HepG2 (cell line): ENCODE measurements around the gene HOXD4. TPM values are rescaled to one million over a fixed set of nuclear protein-coding genes. Genes with fewer than 3 reads are reported as not detected.
A peak's percentile ranks its signal among the peaks of the same experiment; 100 is the strongest.

Experiments
- ATAC-seq: fragments of 200-7000 bp; cut with Tn5 transposase; 3 replicates; pipeline ENCODE4 v1.9.1; 2020; ENCODE audit warnings: mild to moderate bottlenecking, moderate library complexity
- BruUV-seq: library from RNA; stranded (reverse); fragments of 400-500 nt; replicated peaks from 2 replicates; lab custom pipeline; 2021; lab: Mats Ljungman, UMichigan
- CTCF ChIA-PET: fragments of 300-600 bp; formaldehyde crosslinking; extraction: SDS; loops from one replicate; lab custom pipeline; 2021; ENCODE audit warnings: low total read pairs, inconsistent platforms, low intra/inter-chr PET ratio; lab: Yijun Ruan, JAX
- POLR2A ChIA-PET: fragments of 350-600 bp; sonication (Branson Sonifier 250); formaldehyde crosslinking; loops from one replicate; lab custom pipeline; 2020; ENCODE audit warnings: antibody characterized with exemption, inconsistent platforms; lab: Yijun Ruan, JAX
- DNase-seq: peaks from one replicate; pipeline ENCODE4 v3.0.0-alpha.2; 2015; ENCODE audit warnings: low spot score
- FAIRE-seq: peaks from 3 replicates; lab custom pipeline; 2011; peaks lifted over from hg19 to GRCh38; lab: Jason Lieb, UNC
- H2AFZ ChIP-seq: one replicate; pipeline ENCODE4 v1.6.1; 2011; ENCODE audit warnings: low read length, inconsistent platforms
- H3K27ac ChIP-seq: fragments of 300-600 bp; 3 replicates; pipeline ENCODE4 v1.8.0; 2011; ENCODE audit warnings: mixed run types, mild to moderate bottlenecking, mixed read lengths, low read length, inconsistent platforms; ENCODE audit not compliant: insufficient read depth; ENCODE audit errors: extremely low read length
- H3K27me3 ChIP-seq, 2 experiments: fragments of 200-600 bp in 1 of 2; 2 replicates in 1 of 2; 3 replicates in 1 of 2; pipeline versions ENCODE4 v1.6.0 to v1.8.0; 2011; ENCODE audit warnings: low read length in 2 of 2, mild to moderate bottlenecking in 2 of 2, moderate library complexity in 2 of 2, inconsistent platforms in 1 of 2; ENCODE audit not compliant: insufficient read depth in 2 of 2, control insufficient read depth in 1 of 2
- H3K36me3 ChIP-seq, 2 experiments: fragments of 200-600 bp in 1 of 2; replicated peaks in 1 of 2; 2 replicates in 1 of 2; 3 replicates in 1 of 2; pipeline versions ENCODE4 v1.5.1 to v1.8.0; 2011; ENCODE audit warnings: low read length in 2 of 2, inconsistent platforms in 1 of 2; ENCODE audit not compliant: insufficient read depth in 2 of 2, control insufficient read depth in 1 of 2
- H3K4me1 ChIP-seq: 2 replicates; pipeline ENCODE4 v1.5.1; 2012; ENCODE audit warnings: low read length, inconsistent platforms; ENCODE audit not compliant: insufficient read depth
- H3K4me2 ChIP-seq: 2 replicates; pipeline ENCODE4 v1.6.0; 2011; ENCODE audit warnings: low read depth, low read length, inconsistent platforms
- H3K4me3 ChIP-seq, 3 experiments: fragments of 200-600 bp in 1 of 3; sonication (generic), shearing (Covaris generic) in 1 of 3; replicated peaks in 1 of 3; 2 replicates each; pipeline ENCODE4 v1.5.1; 2011 to 2016; ENCODE audit warnings: low read length in 3 of 3, inconsistent platforms in 2 of 3, low read depth in 2 of 3, mild to moderate bottlenecking in 2 of 3, control low read depth in 1 of 3, mixed read lengths in 1 of 3; ENCODE audit not compliant: insufficient read depth in 1 of 3
- H3K79me2 ChIP-seq: one replicate; pipeline ENCODE4 v1.6.1; 2011; ENCODE audit warnings: low read length, inconsistent platforms; ENCODE audit not compliant: insufficient read depth
- H3K9ac ChIP-seq: 2 replicates; pipeline ENCODE4 v1.6.0; 2011; ENCODE audit warnings: mild to moderate bottlenecking, low read depth, low read length, inconsistent platforms; ENCODE audit not compliant: insufficient read depth
- H3K9me3 ChIP-seq: 2 replicates; pipeline ENCODE4 v1.5.1; 2012; ENCODE audit warnings: mild to moderate bottlenecking, low read length
- H4K20me1 ChIP-seq: 2 replicates; pipeline ENCODE4 v1.6.0; 2011; ENCODE audit warnings: inconsistent platforms, mild to moderate bottlenecking, low read length, moderate library complexity; ENCODE audit not compliant: insufficient read depth
- HIVEP1 ChIP-seq: sonication (generic); formaldehyde crosslinking; IDR thresholded peaks from 2 replicates; pipeline ENCODE4 v1.4.0; 2020; ENCODE audit warnings: mild to moderate bottlenecking, missing genetic modification reagents
- HNRNPUL1 ChIP-seq: fragments of 200-400 bp; formaldehyde crosslinking; IDR thresholded peaks from 2 replicates; pipeline ENCODE4 v1.6.1; 2017; ENCODE audit warnings: low read depth, mild to moderate bottlenecking, low read length, moderate library complexity
- KLF11 ChIP-seq: IDR thresholded peaks from 2 replicates; pipeline ENCODE4 v1.6.1; 2016; ENCODE audit warnings: missing compliant biosample characterization
- MEIS2 ChIP-seq: sonication (generic); formaldehyde crosslinking; IDR thresholded peaks from 2 replicates; pipeline ENCODE4 v1.9.0; 2021; ENCODE audit warnings: mild to moderate bottlenecking, missing genetic modification reagents
- TBX2 ChIP-seq: sonication (generic); formaldehyde crosslinking; IDR thresholded peaks from 2 replicates; pipeline ENCODE4 v1.5.0; 2020; ENCODE audit warnings: missing genetic modification reagents, mild to moderate bottlenecking, borderline replicate concordance
- TCF7 ChIP-seq: sonication (generic); IDR thresholded peaks from 2 replicates; pipeline ENCODE4 v1.6.1; 2016; ENCODE audit warnings: antibody characterized with exemption, low read depth
- ZSCAN31 ChIP-seq: sonication (generic); formaldehyde crosslinking; IDR thresholded peaks from 2 replicates; pipeline ENCODE4 v1.5.0; 2020; ENCODE audit warnings: low read depth, mild to moderate bottlenecking, missing genetic modification reagents
- WGBS: methylation state at CpG from one replicate; pipeline ENCODE4 v1.1.6; 2017; ENCODE audit warnings: low lambda C conversion rate; 5-methylcytosine and 5-hydroxymethylcytosine counted together
- in situ Hi-C: cut with HindIII; loops from 2 replicates; pipeline ENCODE4 v1.10.0; 2017; ENCODE audit warnings: low pct_unique_long_range_greater_than_20kb; ENCODE audit not compliant: extremely low pct_ligation_motif_present
- intact Hi-C: fragments of 100-400 bp; cut with micrococcal nuclease; formaldehyde crosslinking; loops from one replicate; pipeline ENCODE4 v1.10.0; 2022; ENCODE audit not compliant: unreplicated experiment
- polyA plus RNA-seq, 8 experiments: library from polyadenylated mRNA; depleted of rRNA in 3 of 8; stranded (reverse) in 7 of 8; unstranded in 1 of 8; fragments of >200 nt; fragmentation: Illumina TruSeq in 4 of 8; extraction: Trizol in 4 of 8; gene quantifications; 2 replicates each; pipeline versions ENCODE4 v1.2.1 to v1.2.3, GENCODE V29; 2011 to 2016; ENCODE audit warnings: low read depth in 4 of 8, missing spikeins in 1 of 8, mixed read lengths in 1 of 8; ENCODE audit not compliant: insufficient read depth in 1 of 8
- total RNA-seq, 5 experiments: library from RNA; depleted of rRNA; stranded (reverse); fragments of >200 nt; fragmentation: Illumina TruSeq; extraction: Trizol; gene quantifications; 2 replicates each; pipeline ENCODE4 v1.2.3, GENCODE V29; 2016; ENCODE audit warnings: low read depth in 1 of 5
- TF ChIP-seq, protein P1 (sequence below): IDR thresholded peaks from 2 replicates; pipeline ENCODE4 v1.4.0; 2020; ENCODE audit warnings: mild to moderate bottlenecking, missing genetic modification reagents
- TF ChIP-seq, protein P2 (sequence below): sonication (generic); formaldehyde crosslinking; IDR thresholded peaks from 2 replicates; pipeline ENCODE4 v1.4.0; 2020; ENCODE audit warnings: missing genetic modification reagents
- TF ChIP-seq, protein P3 (sequence below): sonication (generic); formaldehyde crosslinking; conservative IDR thresholded peaks from 2 replicates; pipeline ENCODE4 v1.4.0; 2020; ENCODE audit warnings: missing genetic modification reagents

Gene HOXD4
- total and polyA plus RNA-seq, 2 of the 13 experiments (the other 11 are each of a cell fraction or from before 2014, with no cell fraction given): not detected

DNA sequence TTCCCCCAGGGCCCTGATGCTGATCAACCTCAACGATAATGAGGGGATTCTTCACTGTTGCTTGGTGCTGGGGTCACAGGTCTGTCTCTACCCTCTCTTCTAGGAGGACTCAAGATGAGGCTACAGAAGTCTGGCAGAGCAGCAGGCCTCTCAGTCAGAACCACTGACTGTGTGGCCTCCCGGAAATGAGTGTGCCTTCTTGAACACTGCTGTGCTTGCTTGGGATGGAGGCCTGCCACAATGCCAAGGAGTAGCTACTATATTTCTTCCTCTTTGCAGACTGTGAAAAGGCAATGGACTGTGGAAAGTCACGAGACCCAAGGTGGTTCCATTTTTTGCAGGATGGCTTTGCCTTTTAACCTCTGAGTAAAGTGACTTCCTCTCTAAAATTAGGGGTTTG lies 31.3 kb downstream of the HOXD4 start (continued):
- TF ChIP-seq, protein P1, sequence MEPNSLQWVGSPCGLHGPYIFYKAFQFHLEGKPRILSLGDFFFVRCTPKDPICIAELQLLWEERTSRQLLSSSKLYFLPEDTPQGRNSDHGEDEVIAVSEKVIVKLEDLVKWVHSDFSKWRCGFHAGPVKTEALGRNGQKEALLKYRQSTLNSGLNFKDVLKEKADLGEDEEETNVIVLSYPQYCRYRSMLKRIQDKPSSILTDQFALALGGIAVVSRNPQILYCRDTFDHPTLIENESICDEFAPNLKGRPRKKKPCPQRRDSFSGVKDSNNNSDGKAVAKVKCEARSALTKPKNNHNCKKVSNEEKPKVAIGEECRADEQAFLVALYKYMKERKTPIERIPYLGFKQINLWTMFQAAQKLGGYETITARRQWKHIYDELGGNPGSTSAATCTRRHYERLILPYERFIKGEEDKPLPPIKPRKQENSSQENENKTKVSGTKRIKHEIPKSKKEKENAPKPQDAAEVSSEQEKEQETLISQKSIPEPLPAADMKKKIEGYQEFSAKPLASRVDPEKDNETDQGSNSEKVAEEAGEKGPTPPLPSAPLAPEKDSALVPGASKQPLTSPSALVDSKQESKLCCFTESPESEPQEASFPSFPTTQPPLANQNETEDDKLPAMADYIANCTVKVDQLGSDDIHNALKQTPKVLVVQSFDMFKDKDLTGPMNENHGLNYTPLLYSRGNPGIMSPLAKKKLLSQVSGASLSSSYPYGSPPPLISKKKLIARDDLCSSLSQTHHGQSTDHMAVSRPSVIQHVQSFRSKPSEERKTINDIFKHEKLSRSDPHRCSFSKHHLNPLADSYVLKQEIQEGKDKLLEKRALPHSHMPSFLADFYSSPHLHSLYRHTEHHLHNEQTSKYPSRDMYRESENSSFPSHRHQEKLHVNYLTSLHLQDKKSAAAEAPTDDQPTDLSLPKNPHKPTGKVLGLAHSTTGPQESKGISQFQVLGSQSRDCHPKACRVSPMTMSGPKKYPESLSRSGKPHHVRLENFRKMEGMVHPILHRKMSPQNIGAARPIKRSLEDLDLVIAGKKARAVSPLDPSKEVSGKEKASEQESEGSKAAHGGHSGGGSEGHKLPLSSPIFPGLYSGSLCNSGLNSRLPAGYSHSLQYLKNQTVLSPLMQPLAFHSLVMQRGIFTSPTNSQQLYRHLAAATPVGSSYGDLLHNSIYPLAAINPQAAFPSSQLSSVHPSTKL: no peak
- TF ChIP-seq, protein P2, sequence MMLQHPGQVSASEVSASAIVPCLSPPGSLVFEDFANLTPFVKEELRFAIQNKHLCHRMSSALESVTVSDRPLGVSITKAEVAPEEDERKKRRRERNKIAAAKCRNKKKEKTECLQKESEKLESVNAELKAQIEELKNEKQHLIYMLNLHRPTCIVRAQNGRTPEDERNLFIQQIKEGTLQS (CRISPR knock-in tag): no peak

DNA sequence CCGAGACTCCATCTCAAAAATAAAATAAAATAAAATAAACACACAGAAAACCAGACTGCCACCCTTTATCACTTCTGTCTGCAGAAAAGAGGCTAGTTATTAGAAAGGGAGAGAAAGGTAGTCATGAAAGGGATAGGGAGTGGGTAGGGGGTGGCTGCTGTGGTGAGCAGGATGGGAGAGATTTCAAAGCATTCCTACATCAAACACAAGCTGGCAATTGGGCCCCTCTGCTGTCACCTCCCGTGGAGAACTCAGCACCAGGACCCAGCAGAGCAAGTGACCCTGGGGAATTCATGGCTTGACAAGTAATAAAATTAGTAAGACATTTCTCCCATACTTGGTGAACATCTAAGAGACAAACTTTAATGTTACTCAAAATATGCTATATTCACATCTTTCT lies 33.4 kb downstream of the HOXD4 start:
- CTCF ChIA-PET: no interaction called here
- Histone ChIP-seq H3K4me3 (no peak overlapping the region), H3K79me2 (peaks cover 35% of the 10 kb centered on the region), H3K9me3 (no peaks in the 10 kb centered on the region), H3K36me3 (peaks cover 0 to 9% of the 10 kb centered on the region in 2 experiments; a peak in 1 of 5 replicates), H4K20me1 (peaks cover 4% of the 10 kb centered on the region; the same call in 1 of the 2 replicates), H3K4me2 (0 out of 2 replicates have a peak overlapping the region, but pooled peaks have one; percentile 26), H3K27ac (no peak overlapping the region), H3K9ac (no peak overlapping the region), H3K27me3 (no peaks in the 10 kb centered on the region; a peak in 1 of 5 replicates), H2AFZ (no peak overlapping the region), H3K4me1 (peaks cover 67% of the 10 kb centered on the region)
- 83% methylated on average over 2 of the region's 2 CpGs for WGBS
- intact Hi-C loops: loop anchor here (5.0 kb wide), 1 partner anchor 83 kb away; the partner anchor contains the start of gene MTX2
- ATAC-seq (no peak), FAIRE-seq (no peak), DNase-seq (no peak)
- TF ChIP-seq HIVEP1: no peak
- no peak for TF ChIP-seq MEIS2 (CRISPR knock-in tag)
- TF ChIP-seq ZSCAN31 (CRISPR knock-in tag): no peak
- no peak for TF ChIP-seq HNRNPUL1
- TF ChIP-seq TCF7: peak; percentile 49; the same call in 1 of the 2 replicates
- TF ChIP-seq, protein P3, sequence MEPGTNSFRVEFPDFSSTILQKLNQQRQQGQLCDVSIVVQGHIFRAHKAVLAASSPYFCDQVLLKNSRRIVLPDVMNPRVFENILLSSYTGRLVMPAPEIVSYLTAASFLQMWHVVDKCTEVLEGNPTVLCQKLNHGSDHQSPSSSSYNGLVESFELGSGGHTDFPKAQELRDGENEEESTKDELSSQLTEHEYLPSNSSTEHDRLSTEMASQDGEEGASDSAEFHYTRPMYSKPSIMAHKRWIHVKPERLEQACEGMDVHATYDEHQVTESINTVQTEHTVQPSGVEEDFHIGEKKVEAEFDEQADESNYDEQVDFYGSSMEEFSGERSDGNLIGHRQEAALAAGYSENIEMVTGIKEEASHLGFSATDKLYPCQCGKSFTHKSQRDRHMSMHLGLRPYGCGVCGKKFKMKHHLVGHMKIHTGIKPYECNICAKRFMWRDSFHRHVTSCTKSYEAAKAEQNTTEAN (CRISPR knock-in tag): 0 out of 2 replicates have a peak, but pooled peaks have one; percentile 14
- TF ChIP-seq, protein P1: peak; percentile 18; the same call in 1 of the 2 replicates
- TF ChIP-seq KLF11 (CRISPR knock-in tag): peak; percentile 15; the same call in 1 of the 2 replicates
- TF ChIP-seq TBX2: peak; percentile 53; the same call in 1 of the 2 replicates
- no TSS peak for BruUV-seq
- POLR2A ChIA-PET: no interaction called here
- in situ Hi-C loops: no loop called here
